ENCODE measurements around the gene OR51T1. TPM values are rescaled to one million over a fixed set of nuclear protein-coding genes. Genes with fewer than 3 reads are reported as not detected.

OR51T1 gene
- total RNA-seq, 1 experiment from 2014 or later: not detected

- H3K27me3 Mint-ChIP-seq (ENCODE audit: unreplicated experiment): no peaks in the 10 kb centered on the region
- no TSS peak for BruUV-seq (replicated peaks)
- H3K4me1 Mint-ChIP-seq (ENCODE audit: low read depth, unreplicated experiment): no peaks in the 10 kb centered on the region
- no peak for DNase-seq
- H3K9me3 Mint-ChIP-seq (ENCODE audit: low read depth, unreplicated experiment): peaks cover 11% of the 10 kb centered on the region
- intact Hi-C loops (cut with micrococcal nuclease; ENCODE audit: unreplicated experiment): no loop called here
- no peak overlapping the region for H3K4me3 Mint-ChIP-seq (ENCODE audit: low read depth, unreplicated experiment)
- H3K36me3 Mint-ChIP-seq (ENCODE audit: insufficient read depth, unreplicated experiment): no peaks in the 10 kb centered on the region
- CTCF ChIA-PET: no interaction called here
- H3K27ac Mint-ChIP-seq (ENCODE audit: unreplicated experiment): no peak overlapping the region
- TF ChIP-seq CTCF (IDR thresholded peaks at IDR 0.05; ENCODE audit: unreplicated experiment): no peak
Measured at GRCh38 chr11:4862447-4863236, 19.1 kb upstream of the OR51T1 start.

- CTCF ChIA-PET: no interaction called here
- TF ChIP-seq CTCF (IDR thresholded peaks at IDR 0.05; ENCODE audit: unreplicated experiment): no peak
- Mint-ChIP-seq H3K27me3 (ENCODE audit: unreplicated experiment) (no peaks in the 10 kb centered on the region), H3K9me3 (ENCODE audit: low read depth, unreplicated experiment) (peaks cover 11% of the 10 kb centered on the region), H3K27ac (ENCODE audit: unreplicated experiment) (no peak overlapping the region), H3K36me3 (ENCODE audit: insufficient read depth, unreplicated experiment) (no peaks in the 10 kb centered on the region), H3K4me3 (ENCODE audit: low read depth, unreplicated experiment) (no peak overlapping the region), H3K4me1 (ENCODE audit: low read depth, unreplicated experiment) (no peaks in the 10 kb centered on the region)
- no peak for DNase-seq
- intact Hi-C loops (cut with micrococcal nuclease; ENCODE audit: unreplicated experiment): no loop called here
- no TSS peak for BruUV-seq (replicated peaks)
Measured at GRCh38 chr11:4863876-4864275, 17.8 kb upstream of the OR51T1 start.

- Mint-ChIP-seq H3K9me3 (ENCODE audit: low read depth, unreplicated experiment) (peaks cover 5% of the 10 kb centered on the region), H3K36me3 (ENCODE audit: insufficient read depth, unreplicated experiment) (no peaks in the 10 kb centered on the region), H3K4me3 (ENCODE audit: low read depth, unreplicated experiment) (no peak overlapping the region), H3K4me1 (ENCODE audit: low read depth, unreplicated experiment) (no peaks in the 10 kb centered on the region), H3K27ac (ENCODE audit: unreplicated experiment) (no peak overlapping the region), H3K27me3 (ENCODE audit: unreplicated experiment) (no peaks in the 10 kb centered on the region)
- no TSS peak for BruUV-seq (replicated peaks)
- CTCF ChIA-PET: no interaction called here
- intact Hi-C loops (cut with micrococcal nuclease; ENCODE audit: unreplicated experiment): no loop called here
- no peak for DNase-seq
- TF ChIP-seq CTCF (IDR thresholded peaks at IDR 0.05; ENCODE audit: unreplicated experiment): no peak
Measured at GRCh38 chr11:4865855-4866254, 15.8 kb upstream of the OR51T1 start.

GRCh38 chr11:4881188-4881587 is 512 bp upstream of the OR51T1 start:
- BruUV-seq (replicated peaks): no TSS peak
- no peaks in the 10 kb centered on the region for H3K4me1 Mint-ChIP-seq (ENCODE audit: low read depth, unreplicated experiment)
- H3K36me3 Mint-ChIP-seq (ENCODE audit: insufficient read depth, unreplicated experiment): no peaks in the 10 kb centered on the region
- no peaks in the 10 kb centered on the region for H3K27me3 Mint-ChIP-seq (ENCODE audit: unreplicated experiment)
- no peak for DNase-seq
- TF ChIP-seq CTCF (IDR thresholded peaks at IDR 0.05; ENCODE audit: unreplicated experiment): no peak
- H3K4me3 Mint-ChIP-seq (ENCODE audit: low read depth, unreplicated experiment): no peak overlapping the region
- CTCF ChIA-PET: no interaction called here
- no peaks in the 10 kb centered on the region for H3K9me3 Mint-ChIP-seq (ENCODE audit: low read depth, unreplicated experiment)
- intact Hi-C loops (cut with micrococcal nuclease; ENCODE audit: unreplicated experiment): no loop called here
- H3K27ac Mint-ChIP-seq (ENCODE audit: unreplicated experiment): no peak overlapping the region
